ENCODE data around the gene RPL41. TPM values are rescaled to one million over a fixed set of nuclear protein-coding genes. Genes with fewer than 3 reads are reported as not detected.

Gene RPL41
- total and polyA plus RNA-seq, 9 of the 15 experiments (the other 6 are each of a cell fraction or from before 2014, with no cell fraction given): 3,403 to 11,276 (median 5,604) TPM

- peak; percentile 62; the same call in 1 of the 2 replicates for TF ChIP-seq MITF (IDR thresholded peaks at IDR 0.05)
- TF ChIP-seq BCOR (IDR thresholded peaks at IDR 0.05): 0 out of 2 replicates have a peak, but pooled peaks have one; percentile 23
- TF ChIP-seq PKNOX1 (IDR thresholded peaks at IDR 0.05): 0 out of 2 replicates have a peak, but pooled peaks have one; percentile 19
- peak; percentile 39; the same call in 1 of the 2 replicates for TF ChIP-seq RB1 (IDR thresholded peaks at IDR 0.05; ENCODE audit: low read depth)
- TF ChIP-seq, protein P1, sequence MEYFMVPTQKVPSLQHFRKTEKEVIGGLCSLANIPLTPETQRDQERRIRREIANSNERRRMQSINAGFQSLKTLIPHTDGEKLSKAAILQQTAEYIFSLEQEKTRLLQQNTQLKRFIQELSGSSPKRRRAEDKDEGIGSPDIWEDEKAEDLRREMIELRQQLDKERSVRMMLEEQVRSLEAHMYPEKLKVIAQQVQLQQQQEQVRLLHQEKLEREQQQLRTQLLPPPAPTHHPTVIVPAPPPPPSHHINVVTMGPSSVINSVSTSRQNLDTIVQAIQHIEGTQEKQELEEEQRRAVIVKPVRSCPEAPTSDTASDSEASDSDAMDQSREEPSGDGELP (CRISPR knock-in tag; IDR thresholded peaks at IDR 0.05; ENCODE audit: borderline replicate concordance): 0 out of 2 replicates have a peak, but pooled peaks have one; percentile 20
- no peak for TF ChIP-seq IFI16 (CRISPR knock-in tag; IDR thresholded peaks at IDR 0.05)
- TF ChIP-seq SIN3A (IDR thresholded peaks at IDR 0.05; ENCODE audit: borderline replicate concordance in 2 of 2, control insufficient read depth in 1 of 2, low read depth in 2 of 2, low read length in 2 of 2): peak; percentile 31 to 54; a peak in 1 of 4 replicates
- TF ChIP-seq, protein P2, sequence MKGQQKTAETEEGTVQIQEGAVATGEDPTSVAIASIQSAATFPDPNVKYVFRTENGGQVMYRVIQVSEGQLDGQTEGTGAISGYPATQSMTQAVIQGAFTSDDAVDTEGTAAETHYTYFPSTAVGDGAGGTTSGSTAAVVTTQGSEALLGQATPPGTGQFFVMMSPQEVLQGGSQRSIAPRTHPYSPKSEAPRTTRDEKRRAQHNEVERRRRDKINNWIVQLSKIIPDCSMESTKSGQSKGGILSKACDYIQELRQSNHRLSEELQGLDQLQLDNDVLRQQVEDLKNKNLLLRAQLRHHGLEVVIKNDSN (CRISPR knock-in tag; IDR thresholded peaks at IDR 0.05): peak; percentile 86
- no peak for TF ChIP-seq FOXM1 (IDR thresholded peaks at IDR 0.05; ENCODE audit: low read depth)
- TF ChIP-seq FOXM1 (CRISPR knock-in tag; IDR thresholded peaks at IDR 0.05; ENCODE audit: low read depth): no peak
- TF ChIP-seq ZNF224 (CRISPR knock-in tag; IDR thresholded peaks at IDR 0.05): no peak
- no peak for TF ChIP-seq CHCHD3 (CRISPR knock-in tag; IDR thresholded peaks at IDR 0.05)
- peak; percentile 43 to 69; a peak in 2 of 4 replicates for TF ChIP-seq MAZ (CRISPR knock-in tag; conservative IDR thresholded peaks at IDR 0.05 in 1 of 2, IDR thresholded peaks at IDR 0.05 in 1 of 2)
- no peak for TF ChIP-seq SETDB1 (IDR thresholded peaks at IDR 0.05; ENCODE audit: low read length)
- peak; percentile 79 for TF ChIP-seq MXI1 (IDR thresholded peaks at IDR 0.05; ENCODE audit: low read depth, low read length)
- 0 out of 2 replicates have a peak, but pooled peaks have one; percentile 25 for TF ChIP-seq ATF7 (IDR thresholded peaks at IDR 0.05)
- 0 out of 2 replicates have a peak, but pooled peaks have one; percentile 15 for TF ChIP-seq TEAD2 (tag; IDR thresholded peaks at IDR 0.05)
- TF ChIP-seq, protein P3, sequence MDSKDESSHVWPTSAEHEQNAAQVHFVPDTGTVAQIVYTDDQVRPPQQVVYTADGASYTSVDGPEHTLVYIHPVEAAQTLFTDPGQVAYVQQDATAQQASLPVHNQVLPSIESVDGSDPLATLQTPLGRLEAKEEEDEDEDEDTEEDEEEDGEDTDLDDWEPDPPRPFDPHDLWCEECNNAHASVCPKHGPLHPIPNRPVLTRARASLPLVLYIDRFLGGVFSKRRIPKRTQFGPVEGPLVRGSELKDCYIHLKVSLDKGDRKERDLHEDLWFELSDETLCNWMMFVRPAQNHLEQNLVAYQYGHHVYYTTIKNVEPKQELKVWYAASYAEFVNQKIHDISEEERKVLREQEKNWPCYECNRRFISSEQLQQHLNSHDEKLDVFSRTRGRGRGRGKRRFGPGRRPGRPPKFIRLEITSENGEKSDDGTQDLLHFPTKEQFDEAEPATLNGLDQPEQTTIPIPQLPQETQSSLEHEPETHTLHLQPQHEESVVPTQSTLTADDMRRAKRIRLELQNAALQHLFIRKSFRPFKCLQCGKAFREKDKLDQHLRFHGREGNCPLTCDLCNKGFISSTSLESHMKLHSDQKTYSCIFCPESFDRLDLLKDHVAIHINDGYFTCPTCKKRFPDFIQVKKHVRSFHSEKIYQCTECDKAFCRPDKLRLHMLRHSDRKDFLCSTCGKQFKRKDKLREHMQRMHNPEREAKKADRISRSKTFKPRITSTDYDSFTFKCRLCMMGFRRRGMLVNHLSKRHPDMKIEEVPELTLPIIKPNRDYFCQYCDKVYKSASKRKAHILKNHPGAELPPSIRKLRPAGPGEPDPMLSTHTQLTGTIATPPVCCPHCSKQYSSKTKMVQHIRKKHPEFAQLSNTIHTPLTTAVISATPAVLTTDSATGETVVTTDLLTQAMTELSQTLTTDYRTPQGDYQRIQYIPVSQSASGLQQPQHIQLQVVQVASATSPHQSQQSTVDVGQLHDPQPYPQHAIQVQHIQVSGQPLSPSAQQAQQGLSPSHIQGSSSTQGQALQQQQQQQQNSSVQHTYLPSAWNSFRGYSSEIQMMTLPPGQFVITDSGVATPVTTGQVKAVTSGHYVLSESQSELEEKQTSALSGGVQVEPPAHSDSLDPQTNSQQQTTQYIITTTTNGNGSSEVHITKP (IDR thresholded peaks at IDR 0.05; ENCODE audit: partially characterized antibody): peak; percentile 47
- TF ChIP-seq SUPT5H (IDR thresholded peaks at IDR 0.05): no peak
Observed at GRCh38 chr12:56119361-56119796, 2.9 kb downstream of the RPL41 start (continued).

Measured in K562 (cell line).